H1 (cell line): ENCODE measurements around the gene AIF1L. TPM values are rescaled to one million over a fixed set of nuclear protein-coding genes. Genes with fewer than 3 reads are reported as not detected.

Experiments
- CTCF ChIA-PET: fragments of 300-600 bp; sonication (Branson Sonifier 250); formaldehyde crosslinking; loops from one replicate; lab custom pipeline; 2021; ENCODE audit not compliant: partially characterized antibody; lab: Charles Lee
- POLR2A ChIA-PET: fragments of 300-600 bp; sonication (Branson Sonifier 250); formaldehyde crosslinking; loops from one replicate; lab custom pipeline; 2021; ENCODE audit warnings: inconsistent platforms; ENCODE audit not compliant: partially characterized antibody; lab: Charles Lee
- DNase-seq, 2 experiments: peaks; one replicate each; pipeline versions ENCODE4 v3.0.0 to v3.0.0-alpha.2; 2010 to 2022; ENCODE audit warnings: low spot score in 2 of 2, low read depth in 1 of 2, mixed read lengths in 1 of 2
- FAIRE-seq: peaks from 2 replicates; lab custom pipeline; 2011; peaks lifted over from hg19 to GRCh38; lab: Jason Lieb, UNC
- H2AFZ ChIP-seq: 2 replicates; pipeline ENCODE4 v1.8.1; 2012; ENCODE audit warnings: low read length, inconsistent platforms
- H2AK5ac ChIP-seq: 2 replicates; pipeline ENCODE4 v1.6.1; 2013; ENCODE audit warnings: low read depth, low read length
- H2BK120ac ChIP-seq: replicated peaks from 2 replicates; pipeline ENCODE3; 2013; ENCODE audit warnings: low read depth, low read length, inconsistent platforms
- H2BK12ac ChIP-seq: 2 replicates; pipeline ENCODE4 v1.6.1; 2013; ENCODE audit warnings: low read depth, low read length
- H2BK15ac ChIP-seq: 2 replicates; pipeline ENCODE4 v1.6.1; 2013; ENCODE audit warnings: low read length
- H2BK20ac ChIP-seq: 2 replicates; pipeline ENCODE4 v1.6.1; 2013; ENCODE audit warnings: low read length
- H2BK5ac ChIP-seq: 2 replicates; pipeline ENCODE4 v1.6.1; 2013; ENCODE audit warnings: low read depth, low read length
- H3K14ac ChIP-seq: 2 replicates; pipeline ENCODE4 v1.6.1; 2013; ENCODE audit warnings: inconsistent platforms; ENCODE audit not compliant: insufficient read length
- H3K18ac ChIP-seq: 2 replicates; pipeline ENCODE4 v1.6.1; 2013; ENCODE audit warnings: low read length; ENCODE audit errors: extremely low read depth
- H3K23ac ChIP-seq: 2 replicates; pipeline ENCODE4 v1.6.1; 2013; ENCODE audit warnings: inconsistent platforms; ENCODE audit not compliant: insufficient read length
- H3K23me2 ChIP-seq: 2 replicates; pipeline ENCODE4 v1.6.1; 2013; ENCODE audit warnings: low read depth, low read length
- H3K27ac ChIP-seq: 2 replicates; pipeline ENCODE4 v1.6.1; 2011; ENCODE audit warnings: low read depth, low read length, inconsistent platforms
- H3K27me3 ChIP-seq, 4 experiments: replicated peaks in 1 of 4; 1 replicate in 1 of 4; 2 replicates in 3 of 4; pipeline versions ENCODE4 v1.6.1 to v1.8.1; 2011 to 2013; ENCODE audit warnings: low read length in 3 of 4, mild to moderate bottlenecking in 3 of 4, inconsistent platforms in 2 of 4, mixed read lengths in 2 of 4, moderate library complexity in 1 of 4; ENCODE audit not compliant: control insufficient read depth in 3 of 4, insufficient read depth in 3 of 4; ENCODE audit errors: extremely low read depth in 1 of 4
- H3K36me3 ChIP-seq, 4 experiments: 2 replicates each; pipeline versions ENCODE4 v1.6.1 to v1.8.1; 2011 to 2013; ENCODE audit warnings: mild to moderate bottlenecking in 4 of 4, low read length in 3 of 4, moderate library complexity in 2 of 4, control low read depth in 1 of 4, inconsistent platforms in 1 of 4; ENCODE audit not compliant: insufficient read depth in 4 of 4, control insufficient read depth in 2 of 4
- H3K4ac ChIP-seq: replicated peaks from 2 replicates; pipeline ENCODE3; 2013; ENCODE audit warnings: low read length, low read depth, mixed read lengths, inconsistent platforms; ENCODE audit not compliant: insufficient read length
- H3K4me1 ChIP-seq, 4 experiments: replicated peaks in 1 of 4; 1 replicate in 1 of 4; 2 replicates in 3 of 4; pipeline versions ENCODE4 v1.6.1 to v1.8.1; 2011 to 2013; ENCODE audit warnings: low read length in 3 of 4, inconsistent platforms in 2 of 4, mixed read lengths in 1 of 4; ENCODE audit not compliant: insufficient read depth in 4 of 4, control insufficient read depth in 3 of 4
- H3K4me2 ChIP-seq, 2 experiments: 2 replicates each; pipeline versions ENCODE4 v1.6.1 to v1.8.1; 2011 to 2013; ENCODE audit warnings: low read depth in 2 of 2, low read length in 2 of 2, control low read depth in 1 of 2, inconsistent platforms in 1 of 2, mild to moderate bottlenecking in 1 of 2; ENCODE audit not compliant: insufficient read depth in 1 of 2
- H3K4me3 ChIP-seq, 4 experiments: fragments of 200-600, 300-600 bp in 1 of 4; sonication (generic), shearing (Covaris generic), sonication (Bioruptor Twin) in 1 of 4; 2 replicates each; pipeline versions ENCODE4 v1.5.1 to v1.8.1; 2011 to 2016; ENCODE audit warnings: low read length in 4 of 4, low read depth in 3 of 4, control low read depth in 2 of 4, inconsistent platforms in 2 of 4, mild to moderate bottlenecking in 2 of 4, mixed read lengths in 1 of 4, moderate library complexity in 1 of 4; ENCODE audit not compliant: insufficient read depth in 2 of 4; ENCODE audit errors: extremely low read depth in 1 of 4
- H3K56ac ChIP-seq: replicated peaks from 2 replicates; pipeline ENCODE3; 2013; ENCODE audit warnings: low read depth, mild to moderate bottlenecking, mixed read lengths, low read length, inconsistent platforms; ENCODE audit not compliant: insufficient read length
- H3K79me1 ChIP-seq: 2 replicates; pipeline ENCODE4 v1.6.1; 2013; ENCODE audit warnings: low read depth, low read length, control low read depth
- H3K79me2 ChIP-seq, 2 experiments: 2 replicates each; pipeline versions ENCODE4 v1.6.1 to v1.8.1; 2012 to 2013; ENCODE audit warnings: low read length in 2 of 2, mild to moderate bottlenecking in 2 of 2, inconsistent platforms in 1 of 2; ENCODE audit not compliant: insufficient read depth in 2 of 2, control insufficient read depth in 1 of 2
- H3K9ac ChIP-seq, 4 experiments: replicated peaks in 1 of 4; 1 replicate in 1 of 4; 2 replicates in 3 of 4; pipeline versions ENCODE4 v1.6.1 to v1.8.1; 2011 to 2013; ENCODE audit warnings: low read depth in 3 of 4, low read length in 3 of 4, control low read depth in 2 of 4, mild to moderate bottlenecking in 2 of 4, moderate library complexity in 2 of 4, inconsistent platforms in 1 of 4; ENCODE audit errors: extremely low read depth in 1 of 4
- H3K9me3 ChIP-seq, 2 experiments: 2 replicates each; pipeline versions ENCODE4 v1.6.1 to v1.8.1; 2012 to 2013; ENCODE audit warnings: mild to moderate bottlenecking in 2 of 2, moderate library complexity in 2 of 2, control low read depth in 1 of 2, inconsistent platforms in 1 of 2, low read depth in 1 of 2, low read length in 1 of 2, mixed read lengths in 1 of 2; ENCODE audit not compliant: insufficient read depth in 2 of 2
- H4K20me1 ChIP-seq, 2 experiments: replicated peaks in 1 of 2; 2 replicates each; pipeline versions ENCODE3 to v1.8.1; 2011 to 2013; ENCODE audit warnings: inconsistent platforms in 2 of 2, low read length in 2 of 2, mild to moderate bottlenecking in 1 of 2; ENCODE audit not compliant: insufficient read depth in 2 of 2, control insufficient read depth in 1 of 2
- H4K5ac ChIP-seq: 2 replicates; pipeline ENCODE4 v1.6.1; 2013; ENCODE audit warnings: low read length, low read depth, mixed read lengths, inconsistent platforms; ENCODE audit not compliant: insufficient read length
- H4K8ac ChIP-seq: 2 replicates; pipeline ENCODE4 v1.8.0; 2013; ENCODE audit warnings: mild to moderate bottlenecking, moderate library complexity, low read length, inconsistent platforms; ENCODE audit not compliant: insufficient read depth; ENCODE audit errors: extremely low read depth
- H4K91ac ChIP-seq: replicated peaks from 2 replicates; pipeline ENCODE3; 2013; ENCODE audit warnings: low read length, mixed read lengths, inconsistent platforms; ENCODE audit not compliant: insufficient read length
- WGBS, 2 experiments: shearing (Covaris generic) in 1 of 2; methylation state at CpG; one replicate each; pipeline versions ENCODE4 v1.1.6 to v1.1.7; 2013 to 2015; ENCODE audit warnings: low lambda C conversion rate in 2 of 2, mixed read lengths in 2 of 2, inconsistent platforms in 1 of 2, low coverage in 1 of 2, missing lambda C conversion rate in 1 of 2; ENCODE audit not compliant: insufficient replicate concordance in 2 of 2, insufficient coverage in 1 of 2, insufficient read length in 1 of 2; ENCODE audit errors: extremely low coverage in 1 of 2, missing lambda C conversion rate in 1 of 2; 5-methylcytosine and 5-hydroxymethylcytosine counted together
- polyA plus RNA-seq, 7 experiments: library from polyadenylated mRNA; depleted of rRNA in 3 of 7; stranded (reverse) in 5 of 7; unstranded in 2 of 7; fragments of >200 nt in 5 of 7; fragments of 200-250 nt in 2 of 7; gene quantifications; 1 replicate in 5 of 7; 2 replicates in 1 of 7; 4 replicates in 1 of 7; pipeline versions ENCODE4 v1.2.1 to v1.2.3, GENCODE V29; 2011 to 2013; ENCODE audit warnings: missing spikeins in 2 of 7, mixed read lengths in 2 of 7
- total RNA-seq: library from RNA; stranded (reverse); fragmentation: NEBNext Ultra II Directional; extraction: Animal tissue kit (Norgen Biotek cat#: 25700); gene quantifications from 2 replicates; pipeline ENCODE4 v1.2.1, GENCODE V29; 2021

The AIF1L gene
- total and polyA plus RNA-seq, 2 of the 8 experiments (the other 6 are each of a cell fraction or from before 2014, with no cell fraction given), result 70.7 to 149 TPM

GRCh38 chr9:131097126-131097947, 1.0 kb downstream of the AIF1L start:
- peaks cover 3 to 4% of the 10 kb centered on the region in 2 experiments for H4K20me1 ChIP-seq
- H4K91ac ChIP-seq, result peak overlapping the region; percentile 65
- H3K4me3 ChIP-seq, result peak overlapping the region; percentile 85 to 92 (median 88)
- no peak overlapping the region for H2BK5ac ChIP-seq
- no peak overlapping the region for H2BK20ac ChIP-seq
- POLR2A ChIA-PET, result interaction anchor here (0.5 to 29.0 kb wide), 12 partner anchors 12 to 404 kb away, joined by 3 to 751 read pairs (median 4); partner anchors contain the start of genes EXOSC2 and NUP214
- no peak overlapping the region for H3K23ac ChIP-seq
- H3K4me1 ChIP-seq, result peaks cover 0 to 39% (median 29%) of the 10 kb centered on the region in 4 experiments; a peak in 6 of 7 replicates
- H3K27ac ChIP-seq, result peak overlapping the region; percentile 86
- DNase-seq (no peak), FAIRE-seq (no peak)
- H4K5ac ChIP-seq, result peak overlapping the region; percentile 88
- CTCF ChIA-PET, result interaction anchor here (0.6 to 3.3 kb wide), 13 partner anchors 8 to 1348 kb away, joined by 3 to 14 read pairs (median 3); no protein-coding TSS in a partner anchor
- H3K23me2 ChIP-seq, result peaks cover 5% of the 10 kb centered on the region
- H3K4me2 ChIP-seq, result peak overlapping the region; percentile 79 to 83
- peak overlapping the region; percentile 92 for H4K8ac ChIP-seq
- H3K27me3 ChIP-seq, result no peaks in the 10 kb centered on the region; a peak in 1 of 7 replicates
- peak overlapping the region; percentile 83 for H2BK120ac ChIP-seq
- peak overlapping the region; percentile 68 to 94 (median 80) for H3K9ac ChIP-seq
- H2AK5ac ChIP-seq, result 0 out of 2 replicates have a peak overlapping the region, but pooled peaks have one; percentile 75
- no peak overlapping the region for H3K14ac ChIP-seq
- peak overlapping the region; percentile 60 for H3K18ac ChIP-seq
- peaks cover 8% of the 10 kb centered on the region for H3K79me1 ChIP-seq
- H3K56ac ChIP-seq, result peak overlapping the region; percentile 82
- peaks cover 0 to 18% of the 10 kb centered on the region in 2 experiments; a peak in 1 of 4 replicates for H3K79me2 ChIP-seq
- peaks cover 0 to 14% (median 2%) of the 10 kb centered on the region in 4 experiments; a peak in 3 of 8 replicates for H3K36me3 ChIP-seq
- no peak overlapping the region for H2AFZ ChIP-seq
- peak overlapping the region; percentile 27 for H3K4ac ChIP-seq
- peak overlapping the region; percentile 10; the same call in 1 of the 2 replicates for H2BK15ac ChIP-seq
- 30% methylated on average over 19 of the region's 19 CpGs; no CpG with 5 or more reads in 1 of the 2 experiments for WGBS, 2 experiments
- H3K9me3 ChIP-seq, result no peaks in the 10 kb centered on the region
- H2BK12ac ChIP-seq, result peak overlapping the region; percentile 68; the same call in 1 of the 2 replicates
